ENCODE data around the gene MEAK7.

The MEAK7 gene

GRCh38 chr16:84486126-84486525, 18.3 kb downstream of the MEAK7 start:
- DNase-seq (ENCODE audit: low spot score), result no peak
- in situ Hi-C loops (cut with MboI; ENCODE audit: low sequenced_read_pairs, unreplicated experiment), result loop anchor here (25.0 kb wide), 2 partner anchors 199 to 524 kb away; partner anchors contain the start of genes NECAB2, OSGIN1 and WFDC1
- TF ChIP-seq CTCF (IDR thresholded peaks at IDR 0.05; ENCODE audit: borderline replicate concordance, control extremely low read depth, extremely low read depth, insufficient read depth, missing control alignments), result no peak

GRCh38 chr16:84485255-84486010, 19.0 kb downstream of the MEAK7 start:
- DNase-seq (ENCODE audit: low spot score), result no peak
- in situ Hi-C loops (cut with MboI; ENCODE audit: low sequenced_read_pairs, unreplicated experiment), result loop anchor here (25.0 kb wide), 2 partner anchors 198 to 523 kb away; partner anchors contain the start of genes NECAB2, OSGIN1 and WFDC1
- no peak for TF ChIP-seq CTCF (IDR thresholded peaks at IDR 0.05; ENCODE audit: borderline replicate concordance, control extremely low read depth, extremely low read depth, insufficient read depth, missing control alignments)

- in situ Hi-C loops (cut with MboI; ENCODE audit: low sequenced_read_pairs, unreplicated experiment), result loop anchor here (25.0 kb wide), 2 partner anchors 197 to 522 kb away; partner anchors contain the start of genes NECAB2, OSGIN1 and WFDC1
- no peak for DNase-seq (ENCODE audit: low spot score)
- TF ChIP-seq CTCF (IDR thresholded peaks at IDR 0.05; ENCODE audit: borderline replicate concordance, control extremely low read depth, extremely low read depth, insufficient read depth, missing control alignments), result no peak
Observed at GRCh38 chr16:84484579-84485254, 19.7 kb downstream of the MEAK7 start.

GRCh38 chr16:84483882-84484565, 20.4 kb downstream of the MEAK7 start:
- in situ Hi-C loops (cut with MboI; ENCODE audit: low sequenced_read_pairs, unreplicated experiment), result loop anchor here (25.0 kb wide), 2 partner anchors 197 to 522 kb away; partner anchors contain the start of genes NECAB2, OSGIN1 and WFDC1
- TF ChIP-seq CTCF (IDR thresholded peaks at IDR 0.05; ENCODE audit: borderline replicate concordance, control extremely low read depth, extremely low read depth, insufficient read depth, missing control alignments), result no peak
- no peak for DNase-seq (ENCODE audit: low spot score)

- no peak for TF ChIP-seq CTCF (IDR thresholded peaks at IDR 0.05; ENCODE audit: borderline replicate concordance, control extremely low read depth, extremely low read depth, insufficient read depth, missing control alignments)
- no peak for DNase-seq (ENCODE audit: low spot score)
- in situ Hi-C loops (cut with MboI; ENCODE audit: low sequenced_read_pairs, unreplicated experiment), result loop anchor here (25.0 kb wide), 2 partner anchors 196 to 521 kb away; partner anchors contain the start of genes NECAB2, OSGIN1 and WFDC1
Observed at GRCh38 chr16:84482951-84483881, 21.2 kb downstream of the MEAK7 start.
